Left colon (tissue), 2 donors: ENCODE results near the gene PAWR. TPM values are rescaled to one million over a fixed set of nuclear protein-coding genes. Genes with fewer than 3 reads are reported as not detected.
"Not testable (repeated sequence)": the region's sequence is repeated elsewhere in the genome, so short reads cannot be mapped to it uniquely, and the experiment has no call there.

ENCODE experiments used
- ATAC-seq: fragments of 200-7000 bp; cut with Tn5 transposase; one replicate; pipeline ENCODE4 v1.9.1; 2020; ENCODE audit warnings: mild to moderate bottlenecking, moderate library complexity
- DNase-seq, 2 donors: peaks; one replicate each; pipeline ENCODE4 v3.0.0-alpha.2; 2020
- intact Hi-C, 2 donors: fragments of 100-400 bp; cut with DNase I in 1 of 2; cut with micrococcal nuclease in 1 of 2; formaldehyde crosslinking; loops; one replicate each; pipeline versions ENCODE4 v1.11.2 to v1.14.0; 2022; cut with DNase I, micrococcal nuclease
- total RNA-seq, 2 donors: library from RNA; stranded (reverse); fragmentation: NEBNext Ultra II Directional; extraction: Animal tissue kit (Norgen Biotek cat#: 25700); gene quantifications; one replicate each; pipeline ENCODE4 v1.2.1, GENCODE V29; 2021
- donor health status: DM: no; HTN: no; CAD: no.
- donor health status: DM: yes; HTN: yes; CAD: no.

The PAWR gene
- total RNA-seq, 2 donors from 2014 or later, result 146 to 151 TPM

GRCh38 chr12:79617696-79618095 is 73.1 kb downstream of the PAWR start:
- intact Hi-C loops, result no loop called here
- ATAC-seq (no peak), DNase-seq (no peak)

GRCh38 chr12:79615596-79616560 is 74.9 kb downstream of the PAWR start:
- DNase-seq, result no peak
- ATAC-seq, result no peak
- intact Hi-C loops, result no loop called here

DNA sequence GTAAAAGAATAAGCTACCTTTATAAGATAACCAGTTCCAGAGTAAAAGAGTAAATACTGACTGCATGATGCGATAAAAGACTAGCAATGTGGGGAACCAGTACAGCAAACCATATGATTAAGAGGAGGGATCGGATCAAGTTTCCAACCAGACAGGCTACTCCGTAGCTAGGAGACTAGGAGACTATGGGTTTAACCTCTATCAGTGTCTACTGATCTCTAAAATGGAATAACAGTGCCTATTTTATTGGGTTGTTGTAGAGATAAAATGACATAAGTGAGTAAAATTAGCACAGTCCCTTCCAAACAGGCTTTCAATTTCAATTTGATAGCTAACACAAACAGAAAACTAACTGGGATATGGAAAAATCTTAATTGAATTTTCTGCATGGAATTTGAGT is 76.0 kb downstream of the PAWR start:
- DNase-seq (no peak), ATAC-seq (no peak)
- intact Hi-C loops, result no loop called here

- DNase-seq, result no peak
- intact Hi-C loops, result no loop called here
Observed at GRCh38 chr12:79601908-79602307, 88.9 kb downstream of the PAWR start.

DNA sequence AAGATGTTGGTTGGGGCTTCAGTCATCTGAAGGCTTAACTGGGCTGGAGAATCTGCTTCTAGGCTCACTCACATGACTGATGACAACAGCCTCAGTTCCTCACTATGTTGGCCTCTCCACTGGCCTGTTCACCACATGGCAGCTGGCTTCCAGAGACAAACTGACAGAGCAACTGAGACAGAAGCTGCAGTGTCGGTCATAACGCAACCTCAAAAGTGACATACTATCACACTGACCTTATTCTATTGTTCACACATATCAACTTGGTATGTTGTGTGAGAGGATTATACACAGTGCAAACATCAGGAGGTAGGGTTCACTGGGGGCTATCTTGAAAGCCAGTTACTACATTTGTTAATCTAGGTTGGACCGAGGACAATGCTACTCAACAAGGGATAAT is 92.9 kb downstream of the PAWR start:
- DNase-seq, result no peak
- intact Hi-C loops, result no loop called here
- no peak for ATAC-seq

More at GRCh38 chr12:79601908-79602307, 88.9 kb downstream of the PAWR start:
- ATAC-seq, result no peak

DNA sequence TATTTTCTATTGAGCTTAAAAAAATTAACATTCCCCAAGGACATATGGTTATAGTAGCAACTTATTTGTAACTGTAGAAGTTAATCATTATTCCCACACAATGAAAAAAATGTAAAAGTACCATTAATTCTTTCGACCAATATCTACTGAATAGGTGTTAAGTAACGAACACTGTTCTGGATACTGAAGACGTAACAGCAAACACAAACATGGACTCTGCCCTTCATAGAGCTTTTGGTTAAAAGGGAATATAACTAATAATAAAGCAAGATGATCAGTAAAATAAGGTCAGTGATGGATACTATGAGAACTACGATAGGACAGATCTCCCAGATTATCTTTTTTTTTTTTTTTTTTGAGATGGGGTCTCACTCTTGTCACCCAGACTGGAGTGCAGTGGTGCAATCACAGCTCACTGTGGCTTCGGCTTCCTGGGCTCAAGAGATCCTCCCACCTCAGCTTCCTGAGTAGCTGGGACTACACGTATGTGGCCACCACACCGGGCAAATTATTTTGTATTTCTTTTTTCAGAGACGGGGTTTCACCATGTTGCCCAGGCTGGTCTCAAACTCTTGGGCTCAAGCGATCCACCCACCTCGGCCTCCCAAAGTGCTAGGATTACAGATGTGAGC is 93.9 kb downstream of the PAWR start:
- intact Hi-C loops, result no loop called here
- ATAC-seq (no peak), DNase-seq (no peak)

DNA sequence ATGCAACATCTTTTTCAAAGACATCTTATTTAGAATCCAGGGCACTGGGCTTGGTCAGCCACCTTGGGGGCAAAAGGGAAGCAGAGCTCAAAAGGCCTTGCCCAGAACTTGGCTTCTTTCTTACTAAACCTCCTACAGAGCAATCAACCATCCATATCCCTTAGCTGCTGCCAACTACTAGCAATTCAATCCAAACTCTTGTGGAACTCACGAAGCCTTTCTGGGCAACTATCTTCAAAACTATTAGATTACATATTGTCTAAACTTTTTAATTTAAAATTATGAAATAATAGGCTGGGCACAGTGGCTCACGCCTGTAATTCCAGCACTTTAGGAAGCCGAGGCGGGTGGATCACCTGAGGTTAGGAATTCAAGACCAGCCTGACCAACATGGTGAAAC is 95.5 kb downstream of the PAWR start:
- intact Hi-C loops, result no loop called here
- ATAC-seq (no peak), DNase-seq (no peak)

- DNase-seq, result no peak
- ATAC-seq, result no peak
- intact Hi-C loops, result no loop called here
Observed at GRCh38 chr12:79592865-79593264, 97.9 kb downstream of the PAWR start.

DNA sequence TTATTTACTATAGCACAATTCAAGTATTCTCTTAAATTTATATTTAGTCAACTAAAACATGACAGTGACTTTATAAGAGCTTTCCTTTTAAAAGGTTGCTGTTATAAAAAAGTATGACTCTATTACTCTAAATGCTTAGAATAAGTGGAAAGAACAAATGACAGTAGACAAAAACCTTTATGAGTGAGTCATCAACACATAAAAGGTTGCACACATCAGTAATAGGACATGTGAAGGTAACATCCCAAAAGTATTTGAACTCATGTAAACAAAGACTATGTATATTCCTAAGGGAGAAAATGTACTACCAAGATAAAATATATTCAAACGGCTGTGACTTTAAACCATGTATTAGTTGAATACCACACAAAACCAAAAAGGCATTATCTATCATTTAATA is 98.8 kb downstream of the PAWR start:
- intact Hi-C loops, result no loop called here

GRCh38 chr12:79590751-79591150 is 100.0 kb downstream of the PAWR start:
- DNase-seq (no peak), ATAC-seq (no peak)
- intact Hi-C loops, result no loop called here

More for the DNA sequence above, 98.8 kb downstream of the PAWR start:
- no peak for ATAC-seq
- no peak for DNase-seq

GRCh38 chr12:79587368-79587767 is 103.4 kb downstream of the PAWR start:
- no peak for ATAC-seq
- no peak for DNase-seq
- intact Hi-C loops, result no loop called here

- intact Hi-C loops, result no loop called here
- no peak for ATAC-seq
- DNase-seq, result no peak
Observed at GRCh38 chr12:79585147-79585546, 105.6 kb downstream of the PAWR start.

GRCh38 chr12:79573820-79574219 is 116.9 kb downstream of the PAWR start:
- intact Hi-C loops, result no loop called here
- DNase-seq (no peak), ATAC-seq (no peak)

DNA sequence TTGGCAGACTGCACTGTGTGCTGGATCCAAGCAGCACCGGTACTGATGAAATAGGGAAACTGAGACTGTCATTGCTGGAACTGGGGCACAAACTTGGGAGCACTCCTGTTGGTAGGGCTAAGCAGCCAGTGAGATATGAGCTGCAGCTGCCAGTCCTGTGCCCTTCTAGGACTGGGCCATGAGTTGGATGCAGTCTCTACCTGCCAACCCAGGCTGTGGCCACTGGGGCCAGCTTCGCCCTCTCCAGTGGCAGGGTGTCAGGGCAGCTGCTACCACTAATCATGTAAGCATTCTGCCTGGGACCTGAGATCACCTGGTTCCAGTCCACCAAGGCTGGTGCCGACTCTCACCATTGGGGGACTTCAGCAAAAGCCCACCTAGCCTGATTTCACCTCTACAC is 121.1 kb downstream of the PAWR start:
- ATAC-seq, result no peak
- intact Hi-C loops, result no loop called here
- DNase-seq, result no peak

DNA sequence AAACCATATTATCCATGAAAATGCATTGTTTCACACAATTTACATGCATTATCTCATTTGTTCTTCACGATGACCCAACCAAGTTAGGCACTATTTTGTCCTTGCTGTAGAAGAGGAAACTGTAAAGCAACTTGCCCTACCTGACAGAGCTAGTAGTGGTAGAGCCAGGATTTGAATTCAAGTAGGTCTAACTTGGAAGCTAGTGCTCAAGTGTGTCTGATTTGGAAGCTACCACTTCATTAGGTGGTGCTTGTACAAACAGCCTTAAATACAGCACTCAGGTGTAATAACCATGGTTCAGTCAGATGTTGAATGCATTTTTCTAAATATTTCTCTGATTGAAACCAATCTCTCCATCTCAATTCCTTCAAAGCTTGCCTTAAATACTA is 123.6 kb downstream of the PAWR start:
- DNase-seq (no peak), ATAC-seq (no peak)
- intact Hi-C loops, result no loop called here

GRCh38 chr12:79566452-79567174 is 124.2 kb downstream of the PAWR start:
- intact Hi-C loops, result no loop called here
- ATAC-seq (peak; percentile 75), DNase-seq (no peak)

DNA sequence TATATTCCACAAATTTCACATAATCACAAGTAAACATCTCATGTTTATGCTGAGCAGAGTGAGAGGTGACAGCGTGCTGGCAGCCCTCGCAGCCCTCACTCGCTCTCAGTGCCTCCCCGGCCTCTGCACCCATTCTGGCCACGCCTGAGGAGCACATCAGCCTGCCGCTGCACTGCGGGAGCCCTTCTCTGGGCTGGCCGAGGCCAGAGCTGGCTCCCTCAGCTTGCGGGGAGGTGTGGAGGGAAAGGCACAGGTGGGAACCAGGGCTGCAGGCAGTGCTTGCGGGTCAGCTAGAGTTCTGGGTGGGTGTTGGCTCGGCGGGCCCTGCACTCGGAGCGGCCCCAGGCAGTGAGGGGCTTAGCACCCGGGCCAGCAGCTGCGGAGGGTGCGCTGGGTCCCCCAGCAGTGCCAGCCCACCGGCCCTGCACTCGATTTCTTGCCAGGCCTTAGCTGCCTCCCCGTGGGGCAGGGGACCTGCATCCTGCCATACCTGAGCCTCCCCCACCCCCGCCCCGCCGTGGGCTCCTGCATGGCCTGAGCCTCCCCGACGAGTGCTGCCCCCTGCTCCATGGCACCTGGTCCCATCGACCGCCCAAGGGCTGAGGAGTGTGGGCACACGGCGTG is 125.9 kb downstream of the PAWR start:
- DNase-seq, intact Hi-C loops, ATAC-seq: not testable (repeated sequence)

- DNase-seq (no peak), ATAC-seq (peak; percentile 86)
- intact Hi-C loops, result no loop called here
Observed at GRCh38 chr12:79563021-79563740, 127.6 kb downstream of the PAWR start.
